ENCODE results near the gene ZNF550. TPM values are rescaled to one million over a fixed set of nuclear protein-coding genes. Genes with fewer than 3 reads are reported as not detected.

ZNF550 gene
- total RNA-seq, 1 experiment from 2014 or later = 13.5 TPM

Other genes starting within 250 kb of the ZNF550 start
- gene ZNF543, start 239.4 kb downstream of the ZNF550 start, total RNA-seq (2021) = 8.2 and 8.4 TPM in 2 replicates
- 13.5 and 13.9 TPM in 2 replicates for gene ZNF304, start 208.6 kb downstream of the ZNF550 start, total RNA-seq (2021)
- 10.0 and 12.4 TPM in 2 replicates for gene TRAPPC2B, start 196.3 kb downstream of the ZNF550 start, total RNA-seq (2021)
- 3.5 and 3.8 TPM in 2 replicates for gene ZNF547, start 196.3 kb downstream of the ZNF550 start, total RNA-seq (2021)
- 13.0 and 13.9 TPM in 2 replicates for gene ZNF548, start 170.0 kb downstream of the ZNF550 start, total RNA-seq (2021)
- 14.0 and 16.3 TPM in 2 replicates for gene ZNF17, start 148.7 kb downstream of the ZNF550 start, total RNA-seq (2021)
- 25.0 and 27.8 TPM in 2 replicates for gene ZNF749, start 124.5 kb downstream of the ZNF550 start, total RNA-seq (2021)
- 0.53 and 0.74 TPM in 2 replicates for gene VN1R1, start 102.7 kb downstream of the ZNF550 start, total RNA-seq (2021)
- gene ZNF772, start 82.3 kb downstream of the ZNF550 start, total RNA-seq (2021) = 11.4 and 14.4 TPM in 2 replicates
- 12.8 and 13.4 TPM in 2 replicates for gene ZNF419, start 72.1 kb downstream of the ZNF550 start, total RNA-seq (2021)
- 7.1 and 8.2 TPM in 2 replicates for gene ZNF773, start 59.9 kb downstream of the ZNF550 start, total RNA-seq (2021)
- 10.2 and 11.6 TPM in 2 replicates for gene ZNF549, start 32.5 kb downstream of the ZNF550 start, total RNA-seq (2021)
- 10.9 and 11.4 TPM in 2 replicates for gene ZNF416, start 19.0 kb upstream of the ZNF550 start, total RNA-seq (2021)
- 27.8 and 28.1 TPM in 2 replicates for gene ZIK1, start 24.3 kb upstream of the ZNF550 start, total RNA-seq (2021)
- 7.9 and 9.3 TPM in 2 replicates for gene ZNF530, start 40.0 kb upstream of the ZNF550 start, total RNA-seq (2021)
- gene ZNF134, start 54.4 kb upstream of the ZNF550 start, total RNA-seq (2021) = 43.2 and 44.1 TPM in 2 replicates
- gene ZNF211, start 73.3 kb upstream of the ZNF550 start, total RNA-seq (2021) = 12.9 and 14.8 TPM in 2 replicates
- not detected in 2 replicates for gene ZSCAN4, start 109.1 kb upstream of the ZNF550 start, total RNA-seq (2021)
- 28.7 and 30.6 TPM in 2 replicates for gene ZNF551, start 122.1 kb upstream of the ZNF550 start, total RNA-seq (2021)
- 17.6 and 18.7 TPM in 2 replicates for gene ZNF154, start 149.3 kb upstream of the ZNF550 start, total RNA-seq (2021)
- gene ZNF671, start 167.8 kb upstream of the ZNF550 start, total RNA-seq (2021) = 9.0 and 9.3 TPM in 2 replicates
- gene ZNF776, start 187.0 kb upstream of the ZNF550 start, total RNA-seq (2021) = 19.7 and 22.8 TPM in 2 replicates
- gene ZNF586, start 209.8 kb upstream of the ZNF550 start, total RNA-seq (2021) = 14.8 and 17.6 TPM in 2 replicates

All from H9 (cell line).